Measurements from ENCODE around the gene PRTFDC1. TPM values are rescaled to one million over a fixed set of nuclear protein-coding genes. Genes with fewer than 3 reads are reported as not detected.
"Not testable (repeated sequence)": the region's sequence is repeated elsewhere in the genome, so short reads cannot be mapped to it uniquely, and the experiment has no call there.

PRTFDC1 gene
- total RNA-seq, 1 experiment from 2014 or later: 22.7 TPM

- Mint-ChIP-seq H3K36me3 (ENCODE audit: insufficient read depth, unreplicated experiment) (no peaks in the 10 kb centered on the region), H3K4me3 (ENCODE audit: low read depth, unreplicated experiment) (no peak overlapping the region), H3K9me3 (ENCODE audit: low read depth, unreplicated experiment) (peaks cover 3% of the 10 kb centered on the region), H3K4me1 (ENCODE audit: low read depth, unreplicated experiment) (no peaks in the 10 kb centered on the region), H3K27ac (ENCODE audit: unreplicated experiment) (no peak overlapping the region), H3K27me3 (ENCODE audit: unreplicated experiment) (no peaks in the 10 kb centered on the region)
- CTCF ChIA-PET: interaction anchor here (1.5 kb wide), 1 partner anchor 8 kb away, joined by 4 read pairs; no protein-coding TSS in a partner anchor
- no peak for DNase-seq
- intact Hi-C loops (cut with micrococcal nuclease; ENCODE audit: unreplicated experiment): loop anchor here (10.0 kb wide), 1 partner anchor 116 kb away; the partner anchor contains the start of gene ARHGAP21
- TF ChIP-seq CTCF (IDR thresholded peaks at IDR 0.05; ENCODE audit: unreplicated experiment): no peak
- BruUV-seq (replicated peaks): no TSS peak
These were observed 111.6 kb downstream of the PRTFDC1 start for GRCh38 chr10:24840784-24841183.

- CTCF ChIA-PET: interaction anchor here (0.6 kb wide), 1 partner anchor 12 kb away, joined by 3 read pairs; no protein-coding TSS in a partner anchor
- intact Hi-C loops (cut with micrococcal nuclease; ENCODE audit: unreplicated experiment); DNase-seq; H3K4me1 Mint-ChIP-seq (ENCODE audit: low read depth, unreplicated experiment); BruUV-seq (replicated peaks); H3K9me3 Mint-ChIP-seq (ENCODE audit: low read depth, unreplicated experiment); H3K36me3 Mint-ChIP-seq (ENCODE audit: insufficient read depth, unreplicated experiment); H3K27ac Mint-ChIP-seq (ENCODE audit: unreplicated experiment); H3K27me3 Mint-ChIP-seq (ENCODE audit: unreplicated experiment); H3K4me3 Mint-ChIP-seq (ENCODE audit: low read depth, unreplicated experiment): not testable (repeated sequence)
These were observed 114.6 kb downstream of the PRTFDC1 start for GRCh38 chr10:24837781-24838180.

GRCh38 chr10:24834869-24835268, 117.5 kb downstream of the PRTFDC1 start:
- no peak overlapping the region for H3K27ac Mint-ChIP-seq (ENCODE audit: unreplicated experiment)
- intact Hi-C loops (cut with micrococcal nuclease; ENCODE audit: unreplicated experiment): no loop called here
- DNase-seq: no peak
- H3K27me3 Mint-ChIP-seq (ENCODE audit: unreplicated experiment): no peaks in the 10 kb centered on the region
- CTCF ChIA-PET: no interaction called here
- peaks cover 3% of the 10 kb centered on the region for H3K9me3 Mint-ChIP-seq (ENCODE audit: low read depth, unreplicated experiment)
- no peaks in the 10 kb centered on the region for H3K36me3 Mint-ChIP-seq (ENCODE audit: insufficient read depth, unreplicated experiment)
- no peaks in the 10 kb centered on the region for H3K4me1 Mint-ChIP-seq (ENCODE audit: low read depth, unreplicated experiment)
- TF ChIP-seq CTCF (IDR thresholded peaks at IDR 0.05; ENCODE audit: unreplicated experiment): no peak
- no peak overlapping the region for H3K4me3 Mint-ChIP-seq (ENCODE audit: low read depth, unreplicated experiment)
- no TSS peak for BruUV-seq (replicated peaks)

- no peak for DNase-seq
These were observed 126.4 kb downstream of the PRTFDC1 start for GRCh38 chr10:24826009-24826408.

More at GRCh38 chr10:24826009-24826408, 126.4 kb downstream of the PRTFDC1 start:
- no peak for TF ChIP-seq CTCF (IDR thresholded peaks at IDR 0.05; ENCODE audit: unreplicated experiment)
- no peak overlapping the region for H3K27ac Mint-ChIP-seq (ENCODE audit: unreplicated experiment)
- no peaks in the 10 kb centered on the region for H3K27me3 Mint-ChIP-seq (ENCODE audit: unreplicated experiment)
- H3K36me3 Mint-ChIP-seq (ENCODE audit: insufficient read depth, unreplicated experiment): no peaks in the 10 kb centered on the region
- H3K4me1 Mint-ChIP-seq (ENCODE audit: low read depth, unreplicated experiment): peaks cover 11% of the 10 kb centered on the region
- H3K4me3 Mint-ChIP-seq (ENCODE audit: low read depth, unreplicated experiment): peak overlapping the region; percentile 10
- intact Hi-C loops (cut with micrococcal nuclease; ENCODE audit: unreplicated experiment): no loop called here
- BruUV-seq (replicated peaks): no TSS peak
- CTCF ChIA-PET: interaction anchor here (0.7 kb wide), 1 partner anchor 180 kb away, joined by 3 read pairs; no protein-coding TSS in a partner anchor
- H3K9me3 Mint-ChIP-seq (ENCODE audit: low read depth, unreplicated experiment): no peaks in the 10 kb centered on the region
